ENCODE results near the gene ABCC1.
"Not testable (repeated sequence)": the region's sequence is repeated elsewhere in the genome, so short reads cannot be mapped to it uniquely, and the experiment has no call there.

The ABCC1 gene

DNA sequence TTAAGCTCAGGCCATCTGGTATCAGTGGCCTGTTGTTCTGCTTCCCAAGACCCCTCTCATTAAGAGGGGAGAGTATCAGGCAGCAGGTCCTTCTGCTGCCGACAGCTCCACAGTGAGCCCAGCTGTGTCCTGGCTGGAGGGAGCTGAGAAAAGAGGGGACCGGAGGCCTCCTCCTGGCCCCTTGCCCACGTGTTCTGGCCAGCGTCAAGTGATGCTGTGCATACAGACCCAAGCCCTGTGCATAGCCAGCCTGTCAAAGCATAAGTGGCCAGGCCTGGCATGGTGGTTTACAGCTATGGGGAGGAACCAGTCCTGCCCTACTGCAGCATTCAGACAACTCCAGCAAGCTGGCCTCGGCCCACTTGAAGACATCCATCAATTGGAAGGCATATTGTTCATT, 225.9 kb downstream of the ABCC1 start:
- H3K4me3 ChIP-seq = no peak overlapping the region
- H4K20me1 ChIP-seq = no peaks in the 10 kb centered on the region
- H3K9ac ChIP-seq = no peak overlapping the region
- H3K4me2 ChIP-seq = no peak overlapping the region
- no peaks in the 10 kb centered on the region for H3K27me3 ChIP-seq
- no peaks in the 10 kb centered on the region; a peak in 1 of 20 replicates for H3K4me1 ChIP-seq
- H3K36me3 ChIP-seq = no peaks in the 10 kb centered on the region
- TF ChIP-seq Cebpa-rat (IDR thresholded peaks at IDR 0.05) = no peak
- no peak overlapping the region for H3K27ac ChIP-seq
- peaks cover 0 to 14% (median 8%) of the 10 kb centered on the region in 11 experiments; a peak in 18 of 22 replicates for H3K9me3 ChIP-seq (replicated peaks in 1 of 11)

- H3K27me3 ChIP-seq = no peaks in the 10 kb centered on the region
- H3K4me1 ChIP-seq = peaks cover 0 to 9% (median 6%) of the 10 kb centered on the region in 10 experiments; a peak in 16 of 20 replicates
- H3K27ac ChIP-seq = no peak overlapping the region
- H3K4me3 ChIP-seq = no peak overlapping the region
- H3K36me3 ChIP-seq = no peaks in the 10 kb centered on the region
- H3K9me3 ChIP-seq (replicated peaks in 1 of 11) = peaks cover 0 to 14% (median 8%) of the 10 kb centered on the region in 11 experiments; a peak in 18 of 22 replicates
- H3K4me2 ChIP-seq = no peak overlapping the region
- no peak for TF ChIP-seq Cebpa-rat (IDR thresholded peaks at IDR 0.05)
- H4K20me1 ChIP-seq = no peaks in the 10 kb centered on the region
- no peak overlapping the region for H3K9ac ChIP-seq
Measured at GRCh38 chr16:16176328-16176727, 226.9 kb downstream of the ABCC1 start.

- peaks cover 14 to 32% (median 25%) of the 10 kb centered on the region in 10 experiments for H3K4me1 ChIP-seq
- H3K27ac ChIP-seq = no peak overlapping the region
- H3K36me3 ChIP-seq = no peaks in the 10 kb centered on the region
- peaks cover 0 to 14% (median 8%) of the 10 kb centered on the region in 11 experiments; a peak in 18 of 22 replicates for H3K9me3 ChIP-seq (replicated peaks in 1 of 11)
- no peak for TF ChIP-seq Cebpa-rat (IDR thresholded peaks at IDR 0.05)
- no peak overlapping the region for H3K4me2 ChIP-seq
- H4K20me1 ChIP-seq = no peaks in the 10 kb centered on the region
- H3K9ac ChIP-seq = no peak overlapping the region
- no peaks in the 10 kb centered on the region for H3K27me3 ChIP-seq
- no peak overlapping the region for H3K4me3 ChIP-seq
Measured at GRCh38 chr16:16178455-16179162, 229.2 kb downstream of the ABCC1 start.

DNA sequence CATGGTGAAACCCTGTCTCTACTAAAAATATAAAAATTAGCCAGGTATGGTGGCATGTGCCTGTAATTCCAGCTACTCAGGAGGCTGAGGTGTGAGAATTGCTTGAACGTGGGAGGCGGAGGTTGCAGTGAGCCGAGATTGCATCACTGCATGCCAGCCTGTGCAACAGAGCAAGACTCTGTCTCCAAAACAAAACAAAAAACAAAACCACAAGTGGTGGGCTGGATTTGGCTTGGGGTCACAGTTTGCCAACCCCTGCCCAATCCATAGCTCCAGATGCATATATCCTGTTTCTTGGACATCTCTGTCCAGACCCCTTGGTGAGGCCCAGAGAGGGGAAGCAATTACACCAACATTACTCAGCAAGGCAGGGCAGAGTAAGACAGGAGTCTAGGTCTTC, 232.3 kb downstream of the ABCC1 start:
- peak in 9 of 11 experiments; percentile 66 to 97 (median 88); a peak in 16 of 22 replicates for TF ChIP-seq Cebpa-rat (IDR thresholded peaks at IDR 0.05)
- H3K27me3 ChIP-seq; H3K9me3 ChIP-seq (replicated peaks in 1 of 11); H3K36me3 ChIP-seq; H3K4me3 ChIP-seq; H4K20me1 ChIP-seq: not testable (repeated sequence)
- peak overlapping the region in 7 of 11 experiments; percentile 36 to 55 (median 45); a peak in 8 of 22 replicates for H3K9ac ChIP-seq
- H3K27ac ChIP-seq = peak overlapping the region in 8 of 11 experiments; percentile 47 to 70 (median 59); a peak in 17 of 22 replicates
- H3K4me2 ChIP-seq = peak overlapping the region; percentile 25 to 87 (median 66)
- peaks cover 14 to 32% (median 25%) of the 10 kb centered on the region in 10 experiments for H3K4me1 ChIP-seq

GRCh38 chr16:16182918-16183317, 233.5 kb downstream of the ABCC1 start:
- Histone ChIP-seq H3K27ac (peak overlapping the region in 7 of 11 experiments; percentile 47 to 70 (median 59); a peak in 11 of 22 replicates), H3K4me2 (peak overlapping the region in 10 of 11 experiments; percentile 36 to 87 (median 66); a peak in 18 of 22 replicates), H3K9ac (peak overlapping the region in 3 of 11 experiments; percentile 44 to 55 (median 45); a peak in 2 of 22 replicates), H3K36me3 (no peaks in the 10 kb centered on the region), H3K4me1 (peaks cover 14 to 32% (median 25%) of the 10 kb centered on the region in 10 experiments), H3K4me3 (no peak overlapping the region), H3K9me3 (replicated peaks in 1 of 11) (peaks cover 0 to 4% (median 0%) of the 10 kb centered on the region in 11 experiments; a peak in 1 of 22 replicates), H4K20me1 (no peaks in the 10 kb centered on the region), H3K27me3 (no peaks in the 10 kb centered on the region)
- no peak for TF ChIP-seq Cebpa-rat (IDR thresholded peaks at IDR 0.05)

DNA sequence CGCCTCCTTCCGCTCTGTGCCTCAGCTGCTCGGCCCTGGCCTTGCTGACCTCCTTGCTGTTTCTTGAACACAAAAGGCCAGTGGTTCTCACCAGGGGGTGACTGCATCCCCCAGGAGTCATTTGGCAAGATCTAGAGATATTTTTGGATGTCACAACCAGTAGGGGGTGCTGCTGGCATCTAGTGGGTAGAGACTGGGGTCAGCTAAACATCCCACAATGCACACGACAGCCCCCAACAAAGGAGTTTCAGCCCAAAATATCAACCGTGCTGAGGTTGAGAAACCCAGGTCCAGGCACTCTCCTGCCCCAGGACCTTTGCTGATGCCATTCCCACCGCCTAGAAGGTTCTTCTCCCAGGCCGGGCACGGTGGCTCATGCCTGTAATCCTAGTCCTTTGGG, 234.1 kb downstream of the ABCC1 start:
- TF ChIP-seq Cebpa-rat (IDR thresholded peaks at IDR 0.05) = no peak
- no peak overlapping the region for H3K9ac ChIP-seq

GRCh38 chr16:16184594-16184993, 235.2 kb downstream of the ABCC1 start:
- Histone ChIP-seq H3K4me1 (peaks cover 14 to 32% (median 25%) of the 10 kb centered on the region in 10 experiments), H3K27me3 (no peaks in the 10 kb centered on the region), H3K36me3 (no peaks in the 10 kb centered on the region), H3K4me2 (no peak overlapping the region), H3K27ac (no peak overlapping the region), H3K9ac (no peak overlapping the region), H3K9me3 (replicated peaks in 1 of 11) (no peaks in the 10 kb centered on the region), H4K20me1 (no peaks in the 10 kb centered on the region), H3K4me3 (no peak overlapping the region)
- no peak for TF ChIP-seq Cebpa-rat (IDR thresholded peaks at IDR 0.05)

More for the DNA sequence above, 234.1 kb downstream of the ABCC1 start:
- Histone ChIP-seq H3K27me3 (no peaks in the 10 kb centered on the region), H3K4me1 (peaks cover 14 to 32% (median 25%) of the 10 kb centered on the region in 10 experiments), H3K36me3 (no peaks in the 10 kb centered on the region), H3K9me3 (replicated peaks in 1 of 11) (peaks cover 0 to 2% (median 0%) of the 10 kb centered on the region in 11 experiments; a peak in 1 of 22 replicates), H3K4me2 (no peak overlapping the region), H4K20me1 (no peaks in the 10 kb centered on the region), H3K27ac (no peak overlapping the region), H3K4me3 (no peak overlapping the region)

DNA sequence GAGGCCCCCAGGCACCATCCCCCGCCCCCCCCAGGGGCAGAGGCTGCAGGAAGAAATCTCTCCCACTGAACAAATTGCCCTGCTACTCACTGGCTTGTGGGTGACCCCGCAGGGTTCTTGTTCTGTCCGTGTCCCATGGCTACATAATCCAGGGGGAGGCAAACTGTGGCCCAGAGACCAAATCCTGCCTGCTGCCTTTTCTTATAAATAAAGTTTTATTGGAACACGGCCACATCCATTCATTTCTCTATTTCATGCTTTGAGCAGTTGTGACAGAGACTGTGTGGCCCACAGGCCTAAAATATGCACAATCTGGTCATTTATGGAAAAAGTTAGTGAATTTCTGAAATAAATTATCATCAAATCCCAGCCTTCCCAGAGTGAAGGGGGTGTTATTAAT, 235.7 kb downstream of the ABCC1 start:
- H3K36me3 ChIP-seq = no peaks in the 10 kb centered on the region
- H3K9me3 ChIP-seq (replicated peaks in 1 of 11) = no peaks in the 10 kb centered on the region
- no peaks in the 10 kb centered on the region for H3K27me3 ChIP-seq
- H3K4me3 ChIP-seq = no peak overlapping the region
- H3K4me1 ChIP-seq = peaks cover 14 to 32% (median 25%) of the 10 kb centered on the region in 10 experiments
- no peak overlapping the region for H3K27ac ChIP-seq
- no peaks in the 10 kb centered on the region for H4K20me1 ChIP-seq
- no peak overlapping the region for H3K4me2 ChIP-seq
- TF ChIP-seq Cebpa-rat (IDR thresholded peaks at IDR 0.05) = no peak
- H3K9ac ChIP-seq = no peak overlapping the region

DNA sequence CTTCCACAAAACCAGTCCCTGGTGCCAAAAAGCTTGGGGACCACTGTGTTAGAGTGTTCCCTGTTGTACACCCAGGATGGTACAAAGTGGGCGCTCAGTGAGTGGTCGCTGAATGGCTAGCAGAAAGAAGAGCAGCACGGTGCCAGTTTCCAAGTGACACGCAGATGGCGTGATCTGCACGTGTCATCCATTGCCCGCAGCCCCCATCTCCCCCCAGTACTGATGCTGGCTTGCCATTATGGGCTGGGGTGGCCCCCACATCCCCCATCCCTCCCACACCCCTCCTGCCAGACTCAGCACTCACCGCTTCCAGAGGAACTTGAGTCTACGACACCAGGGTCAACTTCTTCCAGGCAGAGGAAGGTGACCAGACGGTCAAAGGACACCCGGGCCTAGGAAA, 237.4 kb downstream of the ABCC1 start:
- no peak overlapping the region for H3K4me3 ChIP-seq
- no peak for TF ChIP-seq Cebpa-rat (IDR thresholded peaks at IDR 0.05)

More for the DNA sequence above, 237.4 kb downstream of the ABCC1 start:
- Histone ChIP-seq H3K27me3 (no peaks in the 10 kb centered on the region), H3K9me3 (replicated peaks in 1 of 11) (no peaks in the 10 kb centered on the region), H3K9ac (no peak overlapping the region), H3K4me2 (no peak overlapping the region), H3K36me3 (no peaks in the 10 kb centered on the region), H4K20me1 (no peaks in the 10 kb centered on the region), H3K27ac (no peak overlapping the region), H3K4me1 (peaks cover 15 to 28% (median 23%) of the 10 kb centered on the region in 10 experiments)

Data from BLaER1 treated with 17β-estradiol and CSF1 and Interleukin-3, amounts not matched to agents 10 nM and 100 nM (cell line).